HUDEP-2 (cell line): Measurements from ENCODE around the gene INO80.

Experiments
- DNase-seq, 76 experiments: peaks; one replicate each; lab custom pipeline; 2025; ENCODE audit not compliant: unreplicated experiment in 76 of 76; lab: John Stamatoyannopoulos, UW

Gene INO80

DNA sequence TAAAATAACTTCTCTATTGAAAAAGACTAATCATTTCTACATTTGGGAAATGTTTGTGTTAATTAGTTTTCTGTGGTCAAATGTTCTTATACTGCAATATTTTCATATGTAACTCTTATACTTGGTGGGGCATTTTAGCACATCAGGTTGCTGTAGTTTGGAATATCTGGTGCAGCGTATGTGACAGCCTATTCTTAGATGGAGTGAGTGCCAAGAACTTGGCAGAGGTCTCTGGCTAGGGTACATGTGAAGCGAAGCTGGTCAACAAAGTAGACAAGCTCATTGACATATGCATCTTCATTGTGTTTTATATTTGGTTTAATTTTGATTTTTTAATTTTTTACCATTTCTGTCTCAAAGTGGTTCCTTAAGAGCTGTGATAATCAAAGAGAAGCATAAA is 109.6 kb downstream of the INO80 start:
- no peak for DNase-seq

DNA sequence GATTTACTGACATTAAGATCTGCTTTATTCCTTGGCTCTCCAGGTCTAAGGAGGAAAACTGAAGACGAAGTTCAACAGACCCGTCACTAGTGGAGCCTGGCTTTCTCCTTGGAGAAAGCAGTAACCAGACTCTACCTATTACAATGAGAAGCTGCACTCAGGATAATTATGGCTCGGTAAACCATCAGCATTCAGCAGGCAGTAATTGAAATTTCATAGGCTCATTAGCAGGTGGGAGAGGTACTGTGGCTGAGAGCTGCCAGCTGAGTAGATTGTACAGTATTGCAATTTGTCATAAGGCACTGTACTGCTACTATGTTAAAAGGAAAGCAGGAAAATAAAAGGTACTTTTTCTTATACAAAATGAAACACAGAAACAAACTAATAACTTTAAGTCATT is 111.6 kb downstream of the INO80 start:
- no peak for DNase-seq

GRCh38 chr15:41001524-41002214 is 114.4 kb downstream of the INO80 start:
- DNase-seq = no peak

GRCh38 chr15:40999190-40999589 is 116.9 kb downstream of the INO80 start:
- no peak for DNase-seq

DNA sequence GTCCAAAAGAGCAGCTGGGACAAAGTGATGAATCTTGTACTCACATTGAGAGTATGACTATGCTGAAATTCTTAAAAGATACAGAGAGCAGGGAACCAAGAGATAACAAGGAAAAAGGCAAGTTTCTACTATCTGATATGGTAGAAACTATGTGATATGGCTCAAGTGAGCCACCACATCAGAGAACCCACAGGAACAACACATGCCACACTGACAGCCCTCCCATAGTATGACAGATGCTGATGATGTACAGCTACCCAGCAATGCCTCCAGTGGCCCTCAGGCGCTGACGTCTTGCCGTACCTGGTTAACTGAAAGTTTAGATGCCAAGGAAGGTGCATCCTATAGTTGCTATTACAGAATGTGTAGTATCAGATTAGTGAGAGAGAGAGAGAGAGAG is 120.4 kb downstream of the INO80 start:
- DNase-seq = peak in 34 of 76 experiments; percentile 2 to 49 (median 12)

GRCh38 chr15:40992825-40993224 is 123.3 kb downstream of the INO80 start:
- DNase-seq = no peak

DNA sequence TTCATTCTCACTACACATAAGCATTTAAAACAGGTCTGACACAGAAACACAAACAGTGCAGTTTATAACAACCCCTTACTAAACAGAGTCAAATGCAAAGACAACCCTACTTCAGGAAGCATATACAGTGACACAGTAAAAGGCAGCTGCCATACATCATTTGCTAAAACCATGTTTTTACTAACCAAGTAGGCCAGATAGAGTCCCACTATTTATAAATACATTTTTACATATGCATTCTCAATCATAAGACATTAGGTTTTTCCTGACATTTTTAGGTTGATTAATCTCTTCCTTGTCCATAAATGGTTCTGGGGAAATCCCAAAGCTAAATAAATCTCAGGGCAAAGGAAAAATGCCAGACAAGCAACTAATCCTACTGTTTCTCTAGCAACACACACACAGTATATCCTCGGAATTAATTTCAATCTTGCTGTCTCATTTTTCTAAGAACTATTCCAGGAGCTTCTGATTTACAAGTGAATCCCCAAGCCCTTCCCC is 123.8 kb downstream of the INO80 start:
- DNase-seq = no peak

DNA sequence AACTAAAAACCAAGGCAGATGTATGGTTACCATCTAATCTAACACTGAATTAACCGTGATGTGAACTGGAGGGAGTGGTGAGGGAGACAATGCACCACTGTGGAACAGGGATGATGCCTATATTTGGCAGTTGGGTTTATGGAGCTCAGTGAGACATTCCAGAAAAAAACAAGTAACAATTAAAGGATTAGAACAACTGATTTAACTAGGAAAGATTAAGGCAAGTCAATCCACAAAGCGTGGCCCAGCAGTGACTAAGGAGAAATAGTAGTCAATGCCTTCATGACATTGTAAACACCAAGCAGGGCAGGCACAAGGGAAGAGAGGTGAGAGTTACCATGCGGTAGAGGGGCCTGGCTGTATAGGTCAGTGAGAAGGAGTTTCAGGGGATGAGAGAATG is 124.7 kb downstream of the INO80 start:
- DNase-seq = no peak

- DNase-seq = no peak
Observed at GRCh38 chr15:40990789-40991188, 125.3 kb downstream of the INO80 start.

DNA sequence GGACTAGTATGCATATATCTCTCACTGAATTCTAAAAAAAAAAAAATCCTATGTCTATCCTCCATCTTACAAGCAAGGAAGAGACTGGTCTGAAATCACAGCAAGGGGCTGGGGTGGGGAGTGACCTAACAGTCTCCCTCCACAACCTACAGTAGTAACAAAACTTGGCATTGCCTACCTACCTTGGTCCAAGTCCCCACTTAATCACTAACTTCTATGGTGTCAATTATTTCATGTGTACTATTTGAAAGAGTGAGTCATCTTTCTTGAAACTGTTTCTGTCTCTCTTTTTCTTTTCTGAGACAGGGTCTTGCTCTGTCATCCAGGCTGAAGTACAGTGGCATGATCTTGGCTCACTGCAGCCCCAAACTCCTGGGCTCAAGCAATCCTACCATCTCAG is 126.0 kb downstream of the INO80 start:
- DNase-seq = no peak

DNA sequence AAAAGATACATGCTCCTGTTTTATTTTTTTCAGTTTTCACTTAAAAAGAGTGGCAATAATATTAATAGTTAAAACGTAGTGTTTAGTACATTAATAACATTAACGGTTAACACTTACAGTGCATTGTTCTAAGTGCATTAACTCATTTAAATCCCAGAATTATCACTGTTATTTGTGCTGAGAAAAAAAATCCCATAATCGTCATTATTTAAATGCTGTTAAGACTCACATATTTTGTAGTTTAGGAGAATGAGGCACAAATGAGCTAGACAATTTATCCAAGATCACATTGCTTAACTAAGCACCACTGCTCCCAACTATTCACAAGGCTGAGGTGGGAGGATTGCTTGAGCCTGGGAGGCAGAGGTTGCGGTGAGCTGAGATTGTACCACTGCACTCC is 127.9 kb downstream of the INO80 start:
- DNase-seq = no peak

DNA sequence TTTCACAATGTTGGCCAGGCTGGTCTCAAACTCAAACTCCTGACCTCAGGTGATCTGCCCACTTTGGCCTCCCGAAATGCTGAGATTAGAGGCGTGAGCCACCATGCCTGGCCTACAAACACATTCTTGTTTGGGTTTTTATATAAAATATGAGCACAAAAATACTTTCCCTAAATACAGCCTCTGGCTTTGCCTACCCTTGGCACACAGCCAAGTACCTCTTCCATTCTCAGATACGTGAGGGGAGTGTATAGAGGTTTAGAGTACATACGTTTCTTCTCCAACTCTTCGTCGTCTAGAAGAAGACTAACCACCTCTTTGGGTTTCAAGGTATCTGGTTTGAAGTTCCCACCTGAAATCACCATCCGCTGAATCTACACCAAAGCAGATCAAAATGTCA is 129.3 kb downstream of the INO80 start:
- no peak for DNase-seq

GRCh38 chr15:40985541-40986330 is 130.3 kb downstream of the INO80 start:
- no peak for DNase-seq

- DNase-seq = no peak
Observed at GRCh38 chr15:40984964-40985363, 131.1 kb downstream of the INO80 start.

- no peak for DNase-seq
Observed at GRCh38 chr15:40984406-40984805, 131.7 kb downstream of the INO80 start.

DNA sequence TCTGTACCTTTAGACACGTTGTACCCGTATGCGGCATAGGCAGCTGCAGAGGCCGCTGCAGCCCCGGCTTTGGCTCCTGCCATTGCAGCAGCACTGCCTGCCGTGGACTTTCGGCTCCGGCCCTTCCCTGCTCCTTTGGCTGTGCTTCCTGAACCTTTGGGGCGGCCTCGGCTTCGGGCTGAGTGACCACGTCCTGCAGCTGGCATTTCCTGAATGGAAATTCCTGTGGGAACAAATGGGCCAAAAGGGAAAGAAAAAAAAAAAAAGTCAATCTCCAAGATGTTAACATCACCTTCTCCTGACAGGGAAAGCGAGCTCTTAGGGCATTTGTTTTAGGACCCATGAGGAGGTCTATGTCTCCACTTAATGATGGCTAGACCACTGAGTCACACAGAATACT is 133.2 kb downstream of the INO80 start:
- no peak for DNase-seq

GRCh38 chr15:40981186-40981585 is 134.9 kb downstream of the INO80 start:
- no peak for DNase-seq

DNA sequence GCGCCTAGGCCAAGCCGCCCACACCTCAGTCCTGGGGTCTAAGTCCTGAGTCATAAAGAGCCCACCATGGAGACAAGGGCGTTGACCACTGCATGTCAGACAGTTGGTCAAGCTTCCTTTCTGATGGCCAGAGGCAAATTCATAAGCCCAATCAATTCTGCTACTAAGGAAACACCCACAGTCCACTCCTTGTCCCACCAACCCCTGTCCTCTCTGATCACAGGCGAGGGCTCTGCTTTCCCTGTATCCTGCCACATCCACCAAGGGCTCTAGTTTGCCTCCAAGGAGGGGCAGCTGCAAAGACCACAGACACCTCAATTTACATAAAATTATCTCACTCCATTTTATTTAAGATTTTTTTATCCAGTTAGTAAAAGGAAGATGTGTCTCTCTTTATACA is 137.5 kb downstream of the INO80 start:
- no peak for DNase-seq

- DNase-seq = no peak
Observed at GRCh38 chr15:40978141-40978540, 137.9 kb downstream of the INO80 start.

DNA sequence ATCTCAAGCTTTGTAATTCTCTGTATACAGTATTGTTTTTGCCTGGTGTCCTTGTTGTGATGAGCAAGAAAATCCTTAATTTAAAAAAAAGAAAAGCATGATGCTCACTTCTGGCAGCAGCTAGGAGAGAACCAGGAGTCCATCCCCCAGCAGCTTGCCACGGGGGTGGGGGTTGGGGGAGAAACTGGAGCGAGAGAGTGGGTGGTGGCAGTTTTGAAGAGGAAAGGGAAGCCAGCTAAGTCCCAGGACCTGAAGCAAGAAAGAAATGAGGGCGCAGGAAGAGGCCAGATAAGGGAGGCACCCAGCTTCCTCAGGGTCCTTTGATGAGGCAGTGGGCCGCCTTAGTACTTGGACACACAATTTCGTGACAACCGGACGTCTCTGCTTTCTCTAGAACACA is 139.3 kb downstream of the INO80 start:
- no peak for DNase-seq

GRCh38 chr15:40974879-40975278 is 141.2 kb downstream of the INO80 start:
- no peak for DNase-seq

- DNase-seq = no peak
Observed at GRCh38 chr15:40969363-40969762, 146.7 kb downstream of the INO80 start.
